GM19193 (cell line): Measurements from ENCODE around the gene LCN15.

ENCODE experiments used
- POLR2A ChIP-seq: IDR thresholded peaks from 4 replicates; pipeline ENCODE4 v1.6.1; 2011; ENCODE audit not compliant: insufficient read depth, insufficient read length; ENCODE audit errors: extremely low read depth

Gene LCN15

DNA sequence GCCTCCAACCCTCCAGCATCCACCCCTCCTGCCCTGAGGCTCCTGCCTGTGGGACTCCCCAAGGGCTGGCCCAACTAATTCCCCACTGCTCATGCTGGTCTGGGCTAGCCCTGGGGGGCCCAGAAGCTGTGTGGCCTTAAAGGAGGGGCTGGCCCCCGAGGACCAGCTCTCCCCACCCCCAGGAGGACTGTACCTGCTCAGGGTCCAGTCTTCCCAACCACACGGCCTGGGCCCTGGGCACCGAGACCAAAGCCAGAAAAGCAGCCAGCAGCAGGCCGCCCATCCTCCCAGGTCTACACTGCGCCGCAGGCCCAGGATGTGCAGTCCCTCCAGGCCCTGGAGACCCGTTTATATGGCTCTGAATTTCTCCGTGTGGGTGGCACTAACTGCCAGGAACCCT, 16.1 kb downstream of the LCN15 start, which contains the start of gene LCN6:
Gene LCN6, minus strand, starts transcription at position 325 of the 400 bp plus-strand sequence. Its CDS starts 42 bp downstream, at position 283.
- no peak for TF ChIP-seq POLR2A

DNA sequence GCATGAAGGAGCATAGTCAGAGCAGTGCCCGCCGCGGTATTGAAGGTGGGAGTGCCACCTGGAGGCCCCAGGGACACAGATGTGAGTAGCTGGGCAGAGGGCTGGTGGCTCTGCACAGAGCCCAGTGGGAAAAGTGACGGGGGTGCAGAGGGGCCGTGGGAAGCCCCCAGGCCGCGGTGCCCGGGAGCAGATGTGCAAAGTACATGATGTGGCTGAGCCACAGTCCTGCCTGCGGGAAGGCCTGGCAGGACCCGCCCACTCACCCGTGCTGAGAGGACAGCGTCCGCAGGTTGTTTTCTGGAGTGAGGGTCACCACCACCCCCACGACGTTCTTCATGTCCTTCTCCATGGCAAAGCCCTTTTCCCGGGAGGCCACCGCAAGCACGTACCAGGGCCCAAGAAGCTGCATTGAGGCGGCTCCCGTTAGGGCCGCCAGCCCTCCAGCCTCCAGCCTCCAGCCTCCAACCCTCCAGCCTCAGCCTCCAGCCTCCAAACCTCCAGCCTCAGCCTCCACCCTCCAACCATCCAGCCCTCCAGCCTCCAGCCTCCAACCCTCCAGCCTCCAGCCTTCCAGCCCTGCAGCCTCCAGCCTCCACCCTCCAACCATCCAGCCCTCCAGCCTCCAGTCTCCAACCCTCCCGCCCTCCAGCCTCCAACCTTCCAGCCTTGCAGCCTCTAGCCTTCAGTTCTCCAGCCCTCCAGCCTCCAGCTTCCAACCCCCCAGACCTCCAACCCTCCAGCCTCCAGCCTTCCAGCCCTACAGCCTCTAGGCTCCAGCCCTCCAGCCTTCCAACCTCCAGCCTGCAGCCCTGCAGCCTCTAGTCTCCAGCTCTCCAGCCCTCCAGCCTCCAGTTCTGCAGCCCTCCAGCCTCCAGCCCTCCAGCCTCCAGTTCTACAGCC, 16.9 kb downstream of the LCN15 start:
- no peak for TF ChIP-seq POLR2A

DNA sequence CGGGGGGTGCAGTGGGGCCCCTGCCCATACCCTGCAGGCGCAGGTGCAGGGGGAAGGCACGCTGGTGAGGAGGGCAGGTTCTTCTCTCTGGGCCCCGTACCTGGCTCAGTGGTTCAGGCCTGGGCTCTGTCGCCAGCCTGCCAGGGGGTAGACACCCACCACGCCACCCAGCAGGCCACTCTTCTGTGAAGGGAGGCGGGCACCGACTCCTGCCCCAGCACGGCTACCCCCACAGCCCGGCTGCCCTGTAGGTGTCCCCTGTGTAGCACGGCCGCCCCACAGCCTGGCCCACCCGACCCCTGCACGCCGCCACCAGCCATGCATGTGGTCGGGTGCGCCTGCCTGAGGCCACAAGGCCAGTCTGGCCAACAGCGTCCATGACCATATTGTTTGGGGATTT, 17.7 kb downstream of the LCN15 start:
- no peak for TF ChIP-seq POLR2A

DNA sequence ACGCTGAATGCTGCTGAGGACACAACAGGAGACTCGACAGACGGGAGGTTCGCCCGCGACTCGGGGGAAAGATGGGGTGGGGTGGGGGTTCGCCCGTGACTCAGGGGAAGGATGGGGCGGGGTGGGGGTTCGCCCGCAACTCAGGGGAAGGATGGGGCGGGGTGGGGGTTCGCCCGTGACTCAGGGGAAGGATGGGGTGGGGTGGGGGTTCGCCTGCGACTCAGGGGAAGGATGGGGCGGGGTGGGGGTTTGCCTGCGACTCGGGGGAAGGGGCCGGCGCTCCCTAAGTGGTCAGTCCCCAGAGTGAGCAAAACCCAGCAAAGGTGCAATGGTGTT, 18.2 kb downstream of the LCN15 start:
- TF ChIP-seq POLR2A = no peak

DNA sequence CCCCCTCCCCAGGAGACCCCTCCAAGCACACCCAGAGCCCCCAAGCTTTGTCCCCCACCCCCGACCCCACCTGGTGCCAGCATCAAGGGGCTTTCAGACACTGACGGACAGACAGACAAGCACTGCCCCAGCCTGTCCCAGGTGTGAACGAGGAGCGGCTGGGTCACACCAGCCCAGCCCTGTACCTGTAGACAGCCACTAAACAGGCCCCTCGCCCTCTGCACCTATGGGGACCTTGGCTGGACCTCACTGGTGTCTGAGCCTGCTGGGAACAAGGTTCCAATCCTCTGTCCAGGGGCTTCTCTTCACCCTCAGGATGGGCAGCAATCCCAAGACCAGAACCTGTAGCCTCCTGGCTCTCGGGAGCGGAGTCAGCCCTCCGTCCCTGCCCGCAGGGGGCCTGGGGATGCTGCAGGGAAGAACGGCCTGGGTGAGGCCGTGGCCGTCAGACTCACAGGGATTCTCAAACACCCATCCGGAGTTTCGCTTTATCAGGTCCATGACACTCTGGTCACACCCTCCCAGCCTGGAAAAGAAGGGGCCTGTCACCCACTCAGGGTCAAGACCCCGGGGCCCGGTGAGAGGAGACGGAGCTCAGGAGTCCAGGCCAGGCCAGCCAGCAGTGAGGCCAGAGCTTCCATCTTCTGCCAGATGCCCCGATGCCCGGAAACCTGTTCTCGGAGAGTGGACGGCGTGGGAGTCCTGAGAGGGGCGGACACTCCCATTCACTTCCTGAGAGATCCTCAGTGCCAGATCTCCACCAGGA, 18.7 kb downstream of the LCN15 start:
- no peak for TF ChIP-seq POLR2A

DNA sequence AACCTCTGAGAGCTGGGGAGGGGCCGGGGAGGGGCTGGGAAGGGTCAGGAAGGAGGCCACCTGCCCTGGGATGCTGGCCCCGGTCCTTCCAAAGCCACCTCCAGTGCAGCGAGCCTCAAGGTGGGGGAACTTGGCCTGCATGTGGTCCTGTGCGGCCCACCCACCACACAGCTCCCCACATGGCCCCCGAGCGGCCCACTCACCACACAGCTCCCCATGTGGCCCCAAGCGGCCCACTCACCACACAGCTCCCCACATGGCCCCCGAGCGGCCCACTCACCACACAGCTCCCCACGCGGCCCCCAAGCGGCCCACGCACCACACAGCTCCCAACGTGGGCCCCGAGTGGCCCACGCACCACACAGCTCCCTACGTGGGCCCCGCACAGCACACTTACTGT, 19.5 kb downstream of the LCN15 start:
- no peak for TF ChIP-seq POLR2A

DNA sequence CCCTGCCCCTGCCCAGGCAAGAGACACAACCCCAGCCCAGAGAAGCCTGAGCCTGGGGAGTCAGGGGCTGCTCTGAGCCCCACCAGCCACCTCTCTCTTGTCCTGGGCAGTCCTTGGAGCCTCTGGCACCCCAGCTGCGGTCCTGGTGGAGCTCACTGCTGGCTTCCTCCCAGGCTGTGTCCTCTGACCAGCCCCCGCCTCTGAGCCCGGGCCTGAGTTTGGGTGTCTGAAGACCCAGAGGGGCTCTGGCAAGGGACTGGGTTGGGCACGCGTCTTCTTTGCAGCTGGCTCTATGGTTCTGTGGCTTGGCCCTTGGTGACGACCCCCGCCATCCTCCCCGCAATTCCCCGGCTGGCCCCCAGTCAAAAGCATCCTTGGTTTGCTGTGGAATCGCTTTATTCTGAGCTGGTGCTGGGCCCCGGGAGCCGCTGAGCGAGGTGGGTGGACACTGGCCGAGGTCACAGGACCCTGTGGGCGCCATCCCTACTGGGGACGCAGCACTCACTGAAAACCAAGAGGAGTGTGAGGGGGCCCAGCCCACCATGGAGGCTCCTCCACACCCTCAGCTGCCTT, 20.6 kb downstream of the LCN15 start:
- no peak for TF ChIP-seq POLR2A

DNA sequence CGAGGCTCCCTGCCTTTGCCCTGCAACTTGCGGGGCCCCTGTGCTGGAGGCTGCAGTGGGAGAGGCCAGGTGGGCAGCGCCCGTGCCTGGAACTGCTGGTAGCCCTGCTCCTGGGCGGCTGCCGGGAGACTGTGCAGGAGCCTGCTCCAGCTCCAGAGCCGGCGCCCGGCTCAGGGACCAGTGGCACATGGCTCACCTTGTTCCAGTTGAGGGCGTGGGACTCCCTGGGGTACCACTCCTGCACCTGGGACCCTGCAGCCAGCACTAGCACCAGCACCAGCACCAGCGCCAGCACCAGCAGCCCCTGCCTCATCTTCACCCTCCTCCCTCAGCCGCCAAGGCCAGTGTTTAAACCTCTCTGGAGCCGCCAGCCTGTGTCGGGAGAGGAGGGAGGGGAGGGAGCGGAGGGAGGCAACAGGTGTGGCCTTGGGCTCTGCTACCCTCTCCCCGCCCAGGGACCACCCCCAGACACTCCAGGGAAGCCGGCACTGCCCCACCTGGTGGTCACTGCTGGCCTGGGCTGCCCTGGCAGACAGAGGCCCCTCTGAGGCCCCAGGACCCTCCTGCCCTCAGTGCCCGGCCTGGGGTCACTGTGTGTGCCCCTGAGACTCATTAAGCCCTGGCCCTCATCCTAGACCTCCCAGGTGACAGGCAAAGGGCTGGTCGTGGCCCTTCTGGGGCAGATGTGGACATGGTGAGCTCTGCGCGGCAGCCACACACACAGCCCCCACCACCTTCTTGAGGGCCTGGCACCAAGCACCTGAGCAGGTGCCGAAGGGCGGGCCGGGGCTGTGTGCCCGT, 21.5 kb downstream of the LCN15 start, which contains the start of gene LCN10:
Gene LCN10, minus strand, starts transcription at position 350 of the 801 bp plus-strand sequence. Its CDS starts 37 bp downstream, at position 313.
- no peak for TF ChIP-seq POLR2A

DNA sequence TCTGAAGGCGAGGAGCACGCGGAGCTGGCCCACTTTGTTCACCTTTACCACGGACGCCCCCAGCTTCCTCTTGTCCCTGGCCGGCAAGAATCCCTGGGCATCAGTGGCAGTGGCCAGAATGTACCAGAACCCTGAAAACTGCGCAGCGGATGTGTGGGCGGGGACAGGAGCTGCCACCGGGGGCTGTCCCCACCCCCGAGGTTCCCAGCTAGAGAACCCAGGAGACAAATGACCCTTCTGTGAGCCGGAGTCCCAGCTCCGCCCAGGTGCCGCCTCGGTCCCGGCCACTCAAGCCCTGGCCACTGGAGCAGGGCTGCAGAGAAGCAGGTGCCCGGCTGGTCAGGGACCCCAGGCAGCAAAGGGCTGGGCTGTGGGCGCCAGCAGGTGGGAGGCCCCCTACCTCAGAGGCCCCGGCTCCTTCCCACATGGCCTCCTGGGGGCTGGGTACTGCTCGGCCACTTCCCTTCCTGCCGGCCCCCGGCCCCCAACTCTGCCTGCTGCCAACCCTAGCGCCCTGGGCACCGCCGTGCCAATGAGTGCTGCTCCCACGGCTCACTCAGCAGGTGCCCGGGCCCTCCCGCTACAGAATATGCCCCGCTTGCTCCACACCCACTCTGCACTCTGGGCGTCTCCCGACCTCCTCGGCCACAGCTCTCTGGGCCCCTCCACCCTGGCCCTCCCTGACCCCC, 22.3 kb downstream of the LCN15 start:
- TF ChIP-seq POLR2A = no peak

DNA sequence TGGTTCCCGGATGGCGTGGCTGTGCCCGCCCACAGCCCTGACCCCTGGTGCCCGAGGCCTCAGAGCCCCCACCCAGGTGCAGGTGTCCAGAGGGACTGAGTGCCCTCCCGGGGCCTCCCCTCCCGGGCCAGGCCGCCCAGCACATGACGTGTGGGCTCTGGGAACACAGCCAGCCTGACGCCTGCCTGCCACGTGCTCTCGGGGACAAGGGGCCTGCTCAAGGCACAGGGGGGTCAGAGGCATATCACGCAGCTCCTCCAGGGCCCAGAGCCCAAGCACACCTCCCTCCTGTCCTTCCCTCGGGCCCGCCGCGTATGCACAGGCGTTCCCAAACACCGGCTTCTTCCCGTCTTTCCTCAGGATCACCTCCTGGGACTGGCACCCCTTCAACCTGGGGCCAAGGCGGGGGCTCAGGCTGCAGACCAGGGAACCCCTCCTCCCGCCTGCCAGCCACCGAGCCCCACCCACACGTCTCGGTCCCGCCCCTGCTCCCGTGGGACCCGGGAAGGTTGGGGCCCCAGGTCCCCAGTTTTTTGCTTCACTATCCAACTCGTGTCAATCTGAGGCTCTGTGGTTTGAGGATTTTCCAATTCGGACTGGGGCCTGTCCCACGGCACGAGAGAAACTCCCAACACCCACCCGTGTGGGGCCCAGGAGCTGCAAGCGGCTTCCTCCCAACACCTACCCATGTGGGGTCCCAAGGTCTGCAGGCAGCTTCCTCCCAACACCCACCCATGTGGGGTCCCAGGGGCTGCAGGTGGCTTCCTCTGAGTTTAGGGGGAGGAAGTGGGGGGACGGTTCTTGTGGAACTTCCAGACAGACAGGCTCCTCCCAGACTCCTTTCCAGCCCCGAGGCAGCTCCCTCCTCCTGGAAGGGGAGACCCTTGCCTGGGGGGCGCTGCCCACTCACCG, 23.1 kb downstream of the LCN15 start:
- TF ChIP-seq POLR2A = no peak

DNA sequence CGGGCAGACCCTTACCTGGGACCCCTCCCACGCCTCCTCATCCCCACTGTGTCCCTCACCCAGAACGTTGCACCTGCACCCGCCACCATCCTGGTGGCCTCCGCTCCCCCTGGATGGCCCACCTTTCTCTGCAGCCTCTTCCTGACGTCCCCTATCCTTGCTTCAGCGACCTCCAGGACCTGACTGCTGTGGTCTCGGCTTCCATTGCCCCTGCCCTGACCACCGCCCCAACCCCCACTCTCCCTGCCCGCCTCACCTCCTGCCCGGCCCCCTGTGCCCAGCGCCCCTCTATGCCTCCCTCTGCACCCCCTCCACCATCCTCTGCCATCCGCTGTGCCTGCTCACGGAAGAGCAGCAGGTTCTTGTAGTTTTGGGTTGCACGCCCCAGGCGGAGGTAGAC, 23.8 kb downstream of the LCN15 start:
- TF ChIP-seq POLR2A = no peak

DNA sequence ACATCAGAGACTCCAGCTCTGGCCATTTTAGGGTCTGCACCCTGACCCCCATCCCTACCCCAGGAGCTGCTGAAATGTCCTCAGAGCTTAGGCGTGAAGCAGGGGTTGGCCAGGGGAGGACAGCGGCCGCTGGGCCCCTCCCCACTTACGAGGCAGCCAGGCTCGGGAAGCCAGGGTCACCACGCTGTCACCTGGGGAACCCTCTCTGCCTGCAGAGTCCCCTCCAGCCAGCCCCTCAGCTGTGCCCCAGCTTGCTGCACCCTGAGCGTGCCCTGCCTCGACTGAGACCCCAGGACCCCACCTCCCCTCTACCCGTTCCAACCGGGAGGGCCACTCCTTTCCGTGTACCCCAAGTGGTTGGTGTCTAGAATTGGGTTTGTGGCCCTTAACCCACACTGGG, 24.2 kb downstream of the LCN15 start:
- TF ChIP-seq POLR2A = no peak

DNA sequence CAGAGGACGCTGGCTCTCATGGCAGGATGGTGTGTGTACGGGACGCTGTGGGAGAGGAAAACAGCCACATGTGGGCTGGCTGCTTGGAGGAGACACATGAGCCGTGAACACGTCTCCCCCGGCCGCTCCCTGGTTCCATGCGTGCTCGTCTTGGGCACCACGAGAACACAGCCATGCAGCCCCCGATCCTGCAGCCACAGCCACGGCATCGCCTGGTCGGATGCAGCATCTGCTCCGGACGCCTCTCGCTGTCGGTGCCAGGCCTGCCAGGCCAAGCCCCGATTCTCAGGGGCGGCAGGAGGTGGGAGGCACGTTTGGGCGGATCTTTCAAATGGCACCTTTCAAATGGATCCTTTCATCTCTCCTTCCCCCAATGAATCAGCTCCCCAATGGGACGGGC, 24.8 kb downstream of the LCN15 start:
- no peak for TF ChIP-seq POLR2A

DNA sequence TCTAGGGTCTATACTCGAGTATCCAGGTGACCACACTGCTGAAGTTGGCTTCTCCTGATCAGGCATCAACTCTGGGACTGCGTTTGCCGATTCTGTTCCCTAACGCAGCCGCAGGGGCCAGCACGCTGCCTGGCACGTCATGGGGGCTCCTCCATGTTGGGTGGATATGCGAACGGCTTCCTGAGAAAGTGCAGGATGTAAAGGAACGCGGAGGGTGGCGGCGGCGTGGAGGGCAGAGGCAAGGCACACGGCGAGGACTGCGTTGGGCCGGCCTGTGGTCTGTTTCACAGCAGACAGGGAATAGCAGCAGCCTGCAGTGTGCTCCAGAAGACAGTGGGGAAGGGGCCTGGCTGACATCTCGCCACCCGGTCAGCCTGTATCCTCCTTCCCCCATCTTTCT, 25.4 kb downstream of the LCN15 start:
- no peak for TF ChIP-seq POLR2A
